Karpas-422 (cell line): ENCODE measurements around the gene HIVEP3. TPM values are rescaled to one million over a fixed set of nuclear protein-coding genes. Genes with fewer than 3 reads are reported as not detected.

Experiments used
- DNase-seq: peaks from one replicate; pipeline ENCODE4 v3.0.0-alpha.2; 2015
- H2AFZ ChIP-seq: fragments of 200-600 bp; sonication (generic); 2 replicates; pipeline ENCODE4 v1.6.1; 2014; ENCODE audit warnings: antibody characterized with exemption, low read length, mixed read lengths
- H3K27ac ChIP-seq: fragments of 200-600 bp; sonication (generic); 2 replicates; pipeline ENCODE4 v1.5.1; 2014; ENCODE audit warnings: mild to moderate bottlenecking, low read length, moderate library complexity
- H3K27me3 ChIP-seq: fragments of 200-600 bp; sonication (generic); 2 replicates; pipeline ENCODE4 v1.6.1; 2014; ENCODE audit warnings: low read length, mixed read lengths
- H3K36me3 ChIP-seq: fragments of 200-600 bp; sonication (generic); 2 replicates; pipeline ENCODE4 v1.6.1; 2014; ENCODE audit warnings: low read length, mixed read lengths; ENCODE audit not compliant: insufficient read depth
- H3K4me1 ChIP-seq: fragments of 200-600 bp; sonication (generic); 2 replicates; pipeline ENCODE4 v1.6.1; 2014; ENCODE audit warnings: mild to moderate bottlenecking, low read length, mixed read lengths
- H3K4me2 ChIP-seq: fragments of 200-600 bp; sonication (generic); 2 replicates; pipeline ENCODE4 v1.6.1; 2014; ENCODE audit warnings: low read length, low read depth, mild to moderate bottlenecking; ENCODE audit not compliant: poor library complexity, severe bottlenecking
- H3K4me3 ChIP-seq: fragments of 200-600 bp; sonication (generic); 2 replicates; pipeline ENCODE4 v1.5.1; 2014; ENCODE audit warnings: mild to moderate bottlenecking, antibody characterized with exemption, low read length, mixed read lengths
- H3K79me2 ChIP-seq: fragments of 200-600 bp; sonication (generic); 2 replicates; pipeline ENCODE4 v1.6.1; 2014; ENCODE audit warnings: mild to moderate bottlenecking, low read length, mixed read lengths
- H3K9ac ChIP-seq: fragments of 200-600 bp; sonication (generic); 2 replicates; pipeline ENCODE4 v1.6.0; 2014; ENCODE audit warnings: low read length
- H3K9me2 ChIP-seq: fragments of 200-600 bp; sonication (generic), shearing (Covaris generic); replicated peaks from 2 replicates; pipeline ENCODE4 v1.6.0; 2014; ENCODE audit warnings: mild to moderate bottlenecking, low read length, moderate library complexity; ENCODE audit not compliant: insufficient read depth
- H3K9me3 ChIP-seq: fragments of 300-700, 200-600 bp; sonication (generic); 2 replicates; pipeline ENCODE4 v1.6.1; 2014; ENCODE audit warnings: low read length, mixed read lengths
- H4K20me1 ChIP-seq: fragments of 200-600 bp; sonication (generic); 2 replicates; pipeline ENCODE4 v1.6.1; 2014; ENCODE audit warnings: mild to moderate bottlenecking, antibody characterized with exemption, low read length, low read depth; ENCODE audit not compliant: insufficient read depth
- total RNA-seq: library from RNA; depleted of rRNA; stranded (reverse); fragments of >200 nt; shearing (Covaris generic); gene quantifications from 2 replicates; pipeline ENCODE4 v1.2.3, GENCODE V29; 2014; ENCODE audit warnings: low replicate concordance

The HIVEP3 gene
- total RNA-seq, 1 experiment from 2014 or later, result 1.3 TPM

GRCh38 chr1:41895552-41895951 lies 23.2 kb downstream of the HIVEP3 start:
- no peak overlapping the region for H3K27ac ChIP-seq
- H3K4me3 ChIP-seq, result no peak overlapping the region
- H4K20me1 ChIP-seq, result no peaks in the 10 kb centered on the region
- DNase-seq, result no peak
- no peaks in the 10 kb centered on the region for H3K27me3 ChIP-seq
- no peak overlapping the region for H3K4me2 ChIP-seq
- H3K36me3 ChIP-seq, result no peaks in the 10 kb centered on the region
- no peak overlapping the region for H3K9ac ChIP-seq
- no peaks in the 10 kb centered on the region for H3K79me2 ChIP-seq
- no peak overlapping the region for H2AFZ ChIP-seq
- H3K4me1 ChIP-seq, result no peaks in the 10 kb centered on the region; the same call in 1 of the 2 replicates
- H3K9me3 ChIP-seq, result no peaks in the 10 kb centered on the region
- H3K9me2 ChIP-seq, result no peaks in the 10 kb centered on the region

GRCh38 chr1:41894808-41895483 lies 23.8 kb downstream of the HIVEP3 start:
- H3K27me3 ChIP-seq, result no peaks in the 10 kb centered on the region
- no peaks in the 10 kb centered on the region for H3K79me2 ChIP-seq
- H2AFZ ChIP-seq, result no peak overlapping the region
- H3K27ac ChIP-seq, result no peak overlapping the region
- no peak overlapping the region for H3K4me3 ChIP-seq
- no peak overlapping the region for H3K9ac ChIP-seq
- H3K9me3 ChIP-seq, result no peaks in the 10 kb centered on the region
- no peak overlapping the region for H3K4me2 ChIP-seq
- no peak for DNase-seq
- no peaks in the 10 kb centered on the region for H4K20me1 ChIP-seq
- no peaks in the 10 kb centered on the region for H3K9me2 ChIP-seq
- H3K36me3 ChIP-seq, result no peaks in the 10 kb centered on the region
- no peaks in the 10 kb centered on the region; the same call in 1 of the 2 replicates for H3K4me1 ChIP-seq

- H2AFZ ChIP-seq, result no peak overlapping the region
- no peak for DNase-seq
- no peaks in the 10 kb centered on the region for H3K9me2 ChIP-seq
- H3K4me3 ChIP-seq, result no peak overlapping the region
- H3K4me2 ChIP-seq, result no peak overlapping the region
- no peaks in the 10 kb centered on the region; the same call in 1 of the 2 replicates for H3K4me1 ChIP-seq
- H3K9ac ChIP-seq, result no peak overlapping the region
- H3K36me3 ChIP-seq, result no peaks in the 10 kb centered on the region
- no peaks in the 10 kb centered on the region for H4K20me1 ChIP-seq
- H3K27me3 ChIP-seq, result no peaks in the 10 kb centered on the region
- H3K27ac ChIP-seq, result no peak overlapping the region
- no peaks in the 10 kb centered on the region for H3K9me3 ChIP-seq
- H3K79me2 ChIP-seq, result no peaks in the 10 kb centered on the region
These were observed 24.5 kb downstream of the HIVEP3 start for GRCh38 chr1:41894101-41894807.

- Histone ChIP-seq H3K4me2 (no peak overlapping the region), H3K9ac (no peak overlapping the region), H3K27ac (no peak overlapping the region), H3K9me3 (no peaks in the 10 kb centered on the region), H4K20me1 (no peaks in the 10 kb centered on the region), H2AFZ (no peak overlapping the region), H3K79me2 (no peaks in the 10 kb centered on the region), H3K4me3 (no peak overlapping the region), H3K9me2 (no peaks in the 10 kb centered on the region), H3K4me1 (no peaks in the 10 kb centered on the region), H3K27me3 (no peaks in the 10 kb centered on the region), H3K36me3 (no peaks in the 10 kb centered on the region)
- DNase-seq, result no peak
These were observed 26.4 kb downstream of the HIVEP3 start for GRCh38 chr1:41892301-41892781.

- Histone ChIP-seq H3K27ac (no peak overlapping the region), H2AFZ (no peak overlapping the region), H3K4me3 (no peak overlapping the region), H3K79me2 (no peaks in the 10 kb centered on the region), H3K27me3 (no peaks in the 10 kb centered on the region), H3K9me3 (no peaks in the 10 kb centered on the region), H3K36me3 (no peaks in the 10 kb centered on the region), H3K9ac (no peak overlapping the region), H3K4me2 (no peak overlapping the region), H3K9me2 (no peaks in the 10 kb centered on the region), H3K4me1 (no peaks in the 10 kb centered on the region), H4K20me1 (no peaks in the 10 kb centered on the region)
- peak; percentile 48 for DNase-seq
These were observed 27.4 kb downstream of the HIVEP3 start for GRCh38 chr1:41891199-41891896.

GRCh38 chr1:41890825-41891198 lies 27.9 kb downstream of the HIVEP3 start:
- no peak overlapping the region for H3K4me3 ChIP-seq
- H3K4me2 ChIP-seq, result no peak overlapping the region
- H4K20me1 ChIP-seq, result no peaks in the 10 kb centered on the region
- no peaks in the 10 kb centered on the region for H3K79me2 ChIP-seq
- no peaks in the 10 kb centered on the region for H3K27me3 ChIP-seq
- no peak overlapping the region for H2AFZ ChIP-seq
- H3K36me3 ChIP-seq, result no peaks in the 10 kb centered on the region
- no peaks in the 10 kb centered on the region for H3K4me1 ChIP-seq
- no peak for DNase-seq
- no peak overlapping the region for H3K27ac ChIP-seq
- H3K9me3 ChIP-seq, result no peaks in the 10 kb centered on the region
- no peak overlapping the region for H3K9ac ChIP-seq
- H3K9me2 ChIP-seq, result no peaks in the 10 kb centered on the region

- no peak overlapping the region for H3K4me3 ChIP-seq
- H3K27ac ChIP-seq, result no peak overlapping the region
- H3K36me3 ChIP-seq, result no peaks in the 10 kb centered on the region
- no peaks in the 10 kb centered on the region for H4K20me1 ChIP-seq
- no peaks in the 10 kb centered on the region for H3K9me2 ChIP-seq
- no peak for DNase-seq
- H3K4me1 ChIP-seq, result no peaks in the 10 kb centered on the region
- no peak overlapping the region for H3K9ac ChIP-seq
- no peaks in the 10 kb centered on the region for H3K79me2 ChIP-seq
- no peak overlapping the region for H2AFZ ChIP-seq
- H3K27me3 ChIP-seq, result no peaks in the 10 kb centered on the region
- no peak overlapping the region for H3K4me2 ChIP-seq
- no peaks in the 10 kb centered on the region for H3K9me3 ChIP-seq
These were observed 29.0 kb downstream of the HIVEP3 start for GRCh38 chr1:41889506-41890414.
